ENCODE data around the gene SHMT2.

The SHMT2 gene

GRCh38 chr12:57210461-57210860 is 19.1 kb upstream of the SHMT2 start:
- no peak for TF ChIP-seq CTCF (IDR thresholded peaks at IDR 0.05; ENCODE audit: low read depth, low read length)
- no peak overlapping the region for H3K4me3 ChIP-seq (ENCODE audit: low read depth, low read length)

GRCh38 chr12:57210926-57211692 is 18.4 kb upstream of the SHMT2 start:
- TF ChIP-seq CTCF (IDR thresholded peaks at IDR 0.05; ENCODE audit: low read depth, low read length), result no peak
- H3K4me3 ChIP-seq (ENCODE audit: low read depth, low read length), result no peak overlapping the region

GRCh38 chr12:57211791-57212700 is 17.5 kb upstream of the SHMT2 start:
- no peak for TF ChIP-seq CTCF (IDR thresholded peaks at IDR 0.05; ENCODE audit: low read depth, low read length)
- H3K4me3 ChIP-seq (ENCODE audit: low read depth, low read length), result no peak overlapping the region

- H3K4me3 ChIP-seq (ENCODE audit: low read depth, low read length), result no peak overlapping the region
- TF ChIP-seq CTCF (IDR thresholded peaks at IDR 0.05; ENCODE audit: low read depth, low read length), result no peak
Measured at GRCh38 chr12:57212701-57213057, 16.8 kb upstream of the SHMT2 start.

GRCh38 chr12:57213058-57213715 is 16.3 kb upstream of the SHMT2 start:
- H3K4me3 ChIP-seq (ENCODE audit: low read depth, low read length), result no peak overlapping the region
- TF ChIP-seq CTCF (IDR thresholded peaks at IDR 0.05; ENCODE audit: low read depth, low read length), result peak; percentile 97

- TF ChIP-seq CTCF (IDR thresholded peaks at IDR 0.05; ENCODE audit: low read depth, low read length), result no peak
- no peak overlapping the region for H3K4me3 ChIP-seq (ENCODE audit: low read depth, low read length)
Measured at GRCh38 chr12:57213763-57214397, 15.6 kb upstream of the SHMT2 start.
